ENCODE results near the gene TM9SF4.

TM9SF4 gene

DNA sequence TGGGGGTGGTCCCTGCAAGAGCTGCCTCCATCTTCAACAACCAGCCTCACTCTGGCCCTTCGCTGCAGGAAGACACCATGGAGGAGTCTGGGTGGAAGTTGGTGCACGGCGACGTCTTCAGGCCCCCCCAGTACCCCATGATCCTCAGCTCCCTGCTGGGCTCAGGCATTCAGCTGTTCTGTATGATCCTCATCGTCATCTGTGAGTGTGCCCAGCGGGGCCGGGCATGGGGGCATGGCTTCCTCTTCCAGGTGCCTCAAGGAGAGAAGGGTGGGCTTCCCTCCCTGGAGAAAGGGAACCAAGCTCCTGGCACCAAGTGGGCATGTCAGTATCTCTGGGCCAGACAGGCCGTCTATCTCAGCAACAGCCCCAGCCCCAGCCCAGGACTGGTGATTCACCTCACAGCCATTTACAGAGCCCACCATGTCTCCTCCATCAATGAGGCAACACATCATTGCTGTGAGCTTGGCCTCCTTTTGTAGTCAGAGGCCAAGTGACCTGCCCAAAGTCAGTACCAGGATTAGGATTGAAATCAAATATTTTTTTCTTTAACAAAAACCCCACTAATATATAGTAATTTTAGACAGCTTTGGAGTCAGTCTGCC is 40.2 kb downstream of the TM9SF4 start:
- Mint-ChIP-seq H3K27ac (no peak overlapping the region), H3K36me3 (ENCODE audit: low read depth) (peaks cover 39% of the 10 kb centered on the region), H3K4me1 (ENCODE audit: low read depth) (no peaks in the 10 kb centered on the region), H3K9me3 (no peaks in the 10 kb centered on the region), H3K4me3 (no peak overlapping the region), H3K27me3 (ENCODE audit: low read depth) (no peaks in the 10 kb centered on the region)
- no peak for DNase-seq (ENCODE audit: low spot score)

DNA sequence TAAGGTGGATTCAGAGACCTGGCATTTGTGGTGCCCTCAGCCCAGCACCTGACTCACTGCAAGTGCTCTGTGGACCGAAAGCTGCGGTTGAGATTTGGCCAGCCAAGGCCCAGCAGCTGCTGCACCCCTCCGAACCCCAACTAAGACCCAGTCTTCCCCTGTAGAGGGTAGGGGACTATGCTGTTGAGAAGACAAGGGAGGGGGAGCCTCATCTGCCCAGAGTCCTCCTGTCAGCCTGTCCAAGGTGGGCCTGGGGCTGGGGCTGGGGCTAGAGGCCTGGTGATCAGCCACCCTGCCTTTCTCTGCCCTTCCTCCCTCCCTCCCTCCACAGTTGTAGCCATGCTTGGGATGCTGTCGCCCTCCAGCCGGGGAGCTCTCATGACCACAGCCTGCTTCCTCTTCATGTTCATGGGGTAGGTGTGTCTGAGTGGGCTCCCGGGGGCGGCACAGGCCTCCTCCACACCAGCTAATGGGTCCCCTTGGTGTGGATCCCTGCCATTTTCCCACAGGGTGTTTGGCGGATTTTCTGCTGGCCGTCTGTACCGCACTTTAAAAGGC is 40.9 kb downstream of the TM9SF4 start:
- H3K4me3 Mint-ChIP-seq: no peak overlapping the region
- no peak overlapping the region for H3K27ac Mint-ChIP-seq

DNA sequence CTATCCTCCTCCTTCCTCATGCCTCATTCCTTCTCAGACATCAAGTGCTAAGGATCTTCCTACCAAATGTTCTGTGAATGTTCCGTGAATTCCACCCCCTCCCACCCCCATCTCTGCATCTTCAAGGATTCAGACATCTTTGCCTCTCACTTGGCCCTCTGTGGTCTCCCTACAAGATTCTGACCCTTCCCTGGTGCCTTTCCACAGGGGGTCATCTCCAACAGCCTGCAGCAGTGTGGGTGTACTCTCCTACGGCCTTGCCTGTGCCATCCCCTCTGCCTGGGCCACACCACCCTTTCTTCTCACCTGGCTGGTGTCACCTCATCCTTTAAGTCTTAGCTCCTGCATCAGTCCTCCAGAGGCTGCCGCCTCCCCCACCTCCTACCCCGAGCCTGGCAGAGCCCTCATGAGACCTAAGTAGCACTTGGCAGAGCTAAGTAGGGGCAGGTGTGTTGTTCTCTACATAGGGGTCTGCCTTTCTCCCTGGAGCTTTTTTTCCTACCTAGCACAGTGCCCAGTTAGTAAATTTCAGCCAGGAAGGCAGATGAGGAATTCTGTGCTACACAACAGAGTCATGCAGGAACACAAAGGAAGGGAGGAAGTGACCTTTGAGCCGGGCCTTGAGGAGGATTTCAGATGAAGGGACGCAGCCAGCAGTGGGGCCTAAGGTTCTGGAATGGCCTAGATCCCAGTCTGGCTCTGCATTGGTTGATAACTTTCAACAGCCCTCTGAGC is 43.1 kb downstream of the TM9SF4 start:
- Mint-ChIP-seq H3K4me3 (no peak overlapping the region), H3K9me3 (no peaks in the 10 kb centered on the region), H3K27me3 (ENCODE audit: low read depth) (no peaks in the 10 kb centered on the region), H3K4me1 (ENCODE audit: low read depth) (no peaks in the 10 kb centered on the region), H3K36me3 (ENCODE audit: low read depth) (peaks cover 28% of the 10 kb centered on the region), H3K27ac (no peak overlapping the region)
- no peak for DNase-seq (ENCODE audit: low spot score)

More for the DNA sequence above, 40.9 kb downstream of the TM9SF4 start:
- DNase-seq (ENCODE audit: low spot score): no peak
- Mint-ChIP-seq H3K4me1 (ENCODE audit: low read depth) (no peaks in the 10 kb centered on the region), H3K9me3 (no peaks in the 10 kb centered on the region), H3K36me3 (ENCODE audit: low read depth) (peaks cover 41% of the 10 kb centered on the region), H3K27me3 (ENCODE audit: low read depth) (no peaks in the 10 kb centered on the region)

GRCh38 chr20:32153156-32153665 is 43.7 kb downstream of the TM9SF4 start:
- no peaks in the 10 kb centered on the region for H3K27me3 Mint-ChIP-seq (ENCODE audit: low read depth)
- no peak overlapping the region for H3K27ac Mint-ChIP-seq
- H3K4me3 Mint-ChIP-seq: no peak overlapping the region
- H3K9me3 Mint-ChIP-seq: no peaks in the 10 kb centered on the region
- H3K36me3 Mint-ChIP-seq (ENCODE audit: low read depth): peaks cover 28% of the 10 kb centered on the region
- no peaks in the 10 kb centered on the region for H3K4me1 Mint-ChIP-seq (ENCODE audit: low read depth)
- DNase-seq (ENCODE audit: low spot score): no peak

DNA sequence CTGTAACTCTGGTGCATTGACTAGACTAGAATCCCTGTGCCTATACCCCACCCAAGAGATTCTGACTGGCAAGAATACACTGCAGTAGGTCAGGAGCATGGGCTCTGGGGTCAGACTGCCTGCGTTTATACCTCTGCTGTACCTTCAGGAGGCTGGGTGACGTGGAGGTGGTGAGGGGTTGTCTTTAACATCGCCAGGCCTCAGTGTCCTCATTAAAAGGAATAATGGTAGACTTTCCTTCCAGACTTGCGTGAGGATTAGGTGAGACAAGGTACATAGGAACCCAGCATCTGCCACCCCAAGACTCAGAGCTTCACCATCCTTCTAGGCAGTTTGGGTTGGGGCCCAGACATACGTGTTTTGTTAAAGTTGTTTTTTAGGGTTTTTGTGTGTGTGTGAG is 44.3 kb downstream of the TM9SF4 start:
- H3K36me3 Mint-ChIP-seq (ENCODE audit: low read depth): peaks cover 32% of the 10 kb centered on the region
- H3K9me3 Mint-ChIP-seq: no peaks in the 10 kb centered on the region
- no peak overlapping the region for H3K4me3 Mint-ChIP-seq
- no peaks in the 10 kb centered on the region for H3K4me1 Mint-ChIP-seq (ENCODE audit: low read depth)
- no peak for DNase-seq (ENCODE audit: low spot score)
- H3K27me3 Mint-ChIP-seq (ENCODE audit: low read depth): no peaks in the 10 kb centered on the region
- H3K27ac Mint-ChIP-seq: no peak overlapping the region

DNA sequence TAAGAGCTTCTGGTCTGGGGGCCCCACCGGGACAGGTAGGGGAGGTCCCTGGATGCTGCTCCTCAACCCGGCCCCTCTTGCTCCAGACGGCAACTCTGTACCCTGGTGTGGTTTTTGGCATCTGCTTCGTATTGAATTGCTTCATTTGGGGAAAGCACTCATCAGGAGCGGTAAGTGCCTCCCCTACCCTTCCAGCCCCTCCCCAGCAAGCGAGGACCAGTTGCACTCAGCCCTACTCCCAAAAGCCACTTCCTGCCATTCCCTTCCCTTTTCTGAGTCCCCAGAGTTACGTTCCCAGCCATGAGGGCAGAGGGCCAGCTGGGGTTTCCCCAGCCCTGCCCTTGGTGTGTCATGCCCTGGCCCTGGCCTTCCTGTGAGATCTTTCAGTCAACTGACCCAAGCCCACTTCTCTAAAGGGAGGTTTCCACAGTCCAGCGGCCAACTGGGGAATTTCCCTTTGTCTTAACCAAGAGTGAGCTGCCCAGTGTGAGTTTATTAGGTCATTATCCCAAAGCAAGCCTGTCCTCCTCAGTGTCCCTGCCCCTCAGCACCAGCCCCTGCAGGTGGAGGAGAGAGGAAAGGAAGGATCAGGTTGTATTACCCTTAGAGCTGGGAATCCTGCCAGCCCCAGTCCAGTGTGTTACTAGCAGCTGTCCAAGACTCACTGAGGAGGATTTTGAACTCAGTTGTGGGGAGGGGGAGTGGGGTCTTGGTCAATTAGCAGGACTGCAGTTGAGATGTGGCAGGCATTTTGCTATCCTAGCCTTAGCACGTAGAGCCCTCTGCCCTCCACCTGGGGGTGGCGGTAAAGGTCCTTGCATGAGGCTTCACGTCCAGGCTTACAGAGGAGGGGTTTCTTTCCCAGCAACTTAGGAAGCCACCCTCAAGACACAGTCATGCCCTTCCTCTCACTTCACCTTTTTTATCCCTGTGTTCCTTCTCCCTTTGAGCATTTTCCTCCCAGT is 45.8 kb downstream of the TM9SF4 start:
- Mint-ChIP-seq H3K36me3 (ENCODE audit: low read depth) (peaks cover 31% of the 10 kb centered on the region), H3K27me3 (ENCODE audit: low read depth) (no peaks in the 10 kb centered on the region), H3K27ac (no peak overlapping the region), H3K9me3 (no peaks in the 10 kb centered on the region), H3K4me3 (no peak overlapping the region), H3K4me1 (ENCODE audit: low read depth) (no peaks in the 10 kb centered on the region)
- no peak for DNase-seq (ENCODE audit: low spot score)

DNA sequence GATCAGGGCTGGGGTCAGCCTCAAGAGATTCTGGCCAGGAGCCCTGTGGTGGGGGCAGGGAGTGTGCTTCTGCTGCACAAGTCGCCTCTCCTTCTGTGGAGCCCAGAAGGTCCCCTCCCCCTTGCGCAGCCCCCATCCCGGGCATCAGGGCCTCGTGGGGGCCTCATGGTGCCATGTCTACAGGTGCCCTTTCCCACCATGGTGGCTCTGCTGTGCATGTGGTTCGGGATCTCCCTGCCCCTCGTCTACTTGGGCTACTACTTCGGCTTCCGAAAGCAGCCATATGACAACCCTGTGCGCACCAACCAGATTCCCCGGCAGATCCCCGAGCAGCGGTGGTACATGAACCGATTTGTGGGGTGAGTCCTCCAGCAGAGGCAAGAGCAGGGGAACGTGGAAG is 48.1 kb downstream of the TM9SF4 start:
- Mint-ChIP-seq H3K9me3 (no peaks in the 10 kb centered on the region), H3K36me3 (ENCODE audit: low read depth) (peaks cover 34% of the 10 kb centered on the region), H3K27me3 (ENCODE audit: low read depth) (no peaks in the 10 kb centered on the region), H3K4me3 (no peak overlapping the region), H3K4me1 (ENCODE audit: low read depth) (no peaks in the 10 kb centered on the region), H3K27ac (no peak overlapping the region)
- DNase-seq (ENCODE audit: low spot score): no peak

- H3K27ac Mint-ChIP-seq: no peak overlapping the region
Observed at GRCh38 chr20:32158351-32158750, 48.8 kb downstream of the TM9SF4 start.

DNA sequence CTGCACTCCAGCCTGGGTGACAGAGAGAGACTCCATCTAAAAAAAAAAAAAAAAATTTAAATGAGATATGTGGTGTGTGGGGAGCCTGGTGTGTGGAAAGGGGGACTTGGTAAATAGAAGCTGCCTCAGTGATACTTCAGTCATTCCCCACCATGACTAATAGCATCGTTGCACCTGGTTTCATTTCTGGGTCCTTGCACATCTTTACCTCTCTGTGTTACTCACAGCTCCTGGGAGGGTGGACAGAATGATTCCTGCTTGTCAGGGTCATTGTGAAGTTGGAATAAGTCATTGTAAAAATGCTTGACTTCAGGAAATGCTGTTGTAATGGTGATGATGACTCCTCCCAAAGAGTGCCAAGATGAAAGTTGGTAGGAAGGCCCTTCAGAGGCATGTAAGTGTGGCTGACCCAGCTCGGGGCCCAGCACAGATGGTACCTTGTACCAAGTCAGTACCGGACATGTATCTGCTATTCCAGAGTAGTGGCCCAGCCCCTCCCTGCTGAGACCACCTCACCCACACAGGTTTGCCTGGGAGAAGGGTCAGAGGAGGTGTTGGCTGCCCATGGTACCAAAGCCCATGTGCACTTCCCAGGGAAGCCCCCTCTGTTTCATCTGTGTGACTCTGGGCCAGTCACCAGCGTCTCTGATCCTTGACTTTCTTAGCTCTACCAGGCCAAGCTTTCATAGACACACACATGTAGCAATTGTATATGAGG is 49.6 kb downstream of the TM9SF4 start:
- Mint-ChIP-seq H3K4me3 (no peak overlapping the region), H3K36me3 (ENCODE audit: low read depth) (peaks cover 25% of the 10 kb centered on the region), H3K4me1 (ENCODE audit: low read depth) (no peaks in the 10 kb centered on the region), H3K27me3 (ENCODE audit: low read depth) (no peaks in the 10 kb centered on the region), H3K27ac (no peak overlapping the region), H3K9me3 (no peaks in the 10 kb centered on the region)
- no peak for DNase-seq (ENCODE audit: low spot score)

More at GRCh38 chr20:32158351-32158750, 48.8 kb downstream of the TM9SF4 start:
- no peak for DNase-seq (ENCODE audit: low spot score)
- peaks cover 28% of the 10 kb centered on the region for H3K36me3 Mint-ChIP-seq (ENCODE audit: low read depth)
- no peaks in the 10 kb centered on the region for H3K9me3 Mint-ChIP-seq
- no peaks in the 10 kb centered on the region for H3K4me1 Mint-ChIP-seq (ENCODE audit: low read depth)
- no peak overlapping the region for H3K4me3 Mint-ChIP-seq
- no peaks in the 10 kb centered on the region for H3K27me3 Mint-ChIP-seq (ENCODE audit: low read depth)

GRCh38 chr20:32159766-32160221 is 50.3 kb downstream of the TM9SF4 start:
- no peaks in the 10 kb centered on the region for H3K4me1 Mint-ChIP-seq (ENCODE audit: low read depth)
- H3K9me3 Mint-ChIP-seq: no peaks in the 10 kb centered on the region
- H3K36me3 Mint-ChIP-seq (ENCODE audit: low read depth): peaks cover 25% of the 10 kb centered on the region
- H3K27ac Mint-ChIP-seq: no peak overlapping the region
- no peak overlapping the region for H3K4me3 Mint-ChIP-seq
- no peak for DNase-seq (ENCODE audit: low spot score)
- H3K27me3 Mint-ChIP-seq (ENCODE audit: low read depth): no peaks in the 10 kb centered on the region

- H3K4me3 Mint-ChIP-seq: no peak overlapping the region
- H3K27ac Mint-ChIP-seq: no peak overlapping the region
- no peak for DNase-seq (ENCODE audit: low spot score)
- no peaks in the 10 kb centered on the region for H3K27me3 Mint-ChIP-seq (ENCODE audit: low read depth)
- H3K4me1 Mint-ChIP-seq (ENCODE audit: low read depth): no peaks in the 10 kb centered on the region
- H3K9me3 Mint-ChIP-seq: no peaks in the 10 kb centered on the region
- peaks cover 27% of the 10 kb centered on the region for H3K36me3 Mint-ChIP-seq (ENCODE audit: low read depth)
Observed at GRCh38 chr20:32160341-32160740, 50.8 kb downstream of the TM9SF4 start.

DNA sequence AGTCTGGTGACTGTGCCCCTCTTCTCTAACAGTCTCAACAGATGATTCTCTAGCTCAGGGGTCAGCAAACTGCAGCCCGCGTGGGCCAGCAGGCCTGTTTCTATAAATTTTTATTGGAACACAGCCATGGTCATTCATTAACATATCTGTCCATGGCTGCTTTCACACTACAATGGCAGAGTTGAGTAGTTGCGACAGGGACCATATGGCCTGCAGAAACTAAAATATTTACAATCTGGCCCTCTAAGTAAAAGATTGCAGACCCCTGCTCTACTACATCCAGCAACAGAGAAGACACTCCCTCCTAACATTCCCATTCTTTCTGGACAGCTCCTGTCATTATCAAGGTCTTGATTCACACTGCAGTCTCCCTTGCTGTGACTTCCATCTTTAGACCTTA is 52.8 kb downstream of the TM9SF4 start:
- Mint-ChIP-seq H3K4me3 (no peak overlapping the region), H3K4me1 (ENCODE audit: low read depth) (no peaks in the 10 kb centered on the region), H3K27ac (no peak overlapping the region), H3K36me3 (ENCODE audit: low read depth) (peaks cover 36% of the 10 kb centered on the region), H3K9me3 (no peaks in the 10 kb centered on the region), H3K27me3 (ENCODE audit: low read depth) (no peaks in the 10 kb centered on the region)
- no peak for DNase-seq (ENCODE audit: low spot score)

DNA sequence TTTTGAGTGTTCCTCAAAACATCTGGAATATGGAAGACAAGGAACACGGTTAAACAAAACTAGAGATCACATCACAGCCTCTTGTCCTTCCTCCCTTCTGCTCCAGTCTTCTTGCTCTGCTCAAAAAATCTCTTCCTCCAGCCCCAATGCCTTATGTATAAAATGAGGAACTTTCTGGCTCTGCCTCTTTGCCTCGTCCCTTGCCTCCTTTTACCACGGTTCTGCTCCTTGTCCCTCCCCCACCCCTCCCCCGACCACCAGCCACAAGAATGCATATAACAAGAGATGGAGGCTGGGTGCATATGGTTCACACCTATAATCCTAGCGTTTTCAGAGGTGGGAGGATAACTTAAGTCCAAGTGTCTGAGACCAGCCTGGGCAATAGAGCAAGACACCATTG is 54.4 kb downstream of the TM9SF4 start:
- no peak overlapping the region for H3K4me3 Mint-ChIP-seq
- H3K9me3 Mint-ChIP-seq: no peaks in the 10 kb centered on the region
- no peaks in the 10 kb centered on the region for H3K4me1 Mint-ChIP-seq (ENCODE audit: low read depth)
- H3K36me3 Mint-ChIP-seq (ENCODE audit: low read depth): peaks cover 32% of the 10 kb centered on the region
- no peak overlapping the region for H3K27ac Mint-ChIP-seq
- no peak for DNase-seq (ENCODE audit: low spot score)
- no peaks in the 10 kb centered on the region for H3K27me3 Mint-ChIP-seq (ENCODE audit: low read depth)
